ENCODE measurements around the gene POLR2M.

DNA sequence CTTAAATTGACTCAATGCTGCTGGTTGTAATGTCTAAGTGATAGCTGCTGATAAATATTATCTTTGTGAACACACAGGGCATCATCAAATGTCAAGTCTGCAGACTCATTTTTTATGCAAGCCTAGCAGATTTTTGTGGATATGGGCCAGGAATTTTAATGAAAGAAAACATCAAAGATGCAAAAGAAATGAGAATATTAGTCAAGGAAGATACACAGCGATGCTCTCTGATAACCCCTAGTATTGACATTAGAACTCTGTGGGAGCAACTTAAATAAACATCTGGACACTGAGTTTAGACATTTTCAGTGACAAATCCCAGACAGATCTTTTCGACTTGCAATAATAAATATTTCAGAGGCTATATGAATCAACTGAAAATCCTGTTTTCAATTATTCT, 28.3 kb downstream of the POLR2M start:
- TF ChIP-seq, protein P1, sequence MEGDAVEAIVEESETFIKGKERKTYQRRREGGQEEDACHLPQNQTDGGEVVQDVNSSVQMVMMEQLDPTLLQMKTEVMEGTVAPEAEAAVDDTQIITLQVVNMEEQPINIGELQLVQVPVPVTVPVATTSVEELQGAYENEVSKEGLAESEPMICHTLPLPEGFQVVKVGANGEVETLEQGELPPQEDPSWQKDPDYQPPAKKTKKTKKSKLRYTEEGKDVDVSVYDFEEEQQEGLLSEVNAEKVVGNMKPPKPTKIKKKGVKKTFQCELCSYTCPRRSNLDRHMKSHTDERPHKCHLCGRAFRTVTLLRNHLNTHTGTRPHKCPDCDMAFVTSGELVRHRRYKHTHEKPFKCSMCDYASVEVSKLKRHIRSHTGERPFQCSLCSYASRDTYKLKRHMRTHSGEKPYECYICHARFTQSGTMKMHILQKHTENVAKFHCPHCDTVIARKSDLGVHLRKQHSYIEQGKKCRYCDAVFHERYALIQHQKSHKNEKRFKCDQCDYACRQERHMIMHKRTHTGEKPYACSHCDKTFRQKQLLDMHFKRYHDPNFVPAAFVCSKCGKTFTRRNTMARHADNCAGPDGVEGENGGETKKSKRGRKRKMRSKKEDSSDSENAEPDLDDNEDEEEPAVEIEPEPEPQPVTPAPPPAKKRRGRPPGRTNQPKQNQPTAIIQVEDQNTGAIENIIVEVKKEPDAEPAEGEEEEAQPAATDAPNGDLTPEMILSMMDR (IDR thresholded peaks at IDR 0.05; ENCODE audit: low read depth, low read length, poor library complexity, severe bottlenecking) = no peak
- TF ChIP-seq EZH2phosphoT487 (IDR thresholded peaks at IDR 0.05; ENCODE audit: borderline replicate concordance, low read length) = no peak

Measured in DOHH2 (cell line).